ENCODE results near the gene WDR54.

- TF ChIP-seq CTCF (IDR thresholded peaks at IDR 0.05) (no peak), POLR2A (IDR thresholded peaks at IDR 0.05) (no peak)
Observed at GRCh38 chr2:74418312-74418711, 3.2 kb upstream of the WDR54 start.

Measured in heart left ventricle (tissue), 13 donors.